BJ (cell line): ENCODE data around the gene GFRA4. TPM values are rescaled to one million over a fixed set of nuclear protein-coding genes. Genes with fewer than 3 reads are reported as not detected.

Source experiments
- CTCF ChIA-PET: fragments of 350-600 bp; formaldehyde crosslinking; extraction: SDS; loops from one replicate; lab custom pipeline; 2021; ENCODE audit warnings: antibody characterized with exemption, inconsistent platforms; lab: Yijun Ruan, JAX
- POLR2A ChIA-PET: fragments of 300-600 bp; sonication (Branson Sonifier 250); formaldehyde crosslinking; extraction: SDS; loops from one replicate; lab custom pipeline; 2021; ENCODE audit warnings: antibody characterized with exemption; lab: Charles Lee
- DNase-seq: peaks from one replicate; pipeline ENCODE4 v3.0.0-alpha.2; 2011; ENCODE audit warnings: low read depth
- H3K27me3 ChIP-seq: 2 replicates; pipeline ENCODE4 v1.6.0; 2011; ENCODE audit warnings: low read length; ENCODE audit not compliant: control insufficient read depth, insufficient read depth
- H3K36me3 ChIP-seq: 2 replicates; pipeline ENCODE4 v1.5.1; 2011; ENCODE audit warnings: low read length; ENCODE audit not compliant: control insufficient read depth, insufficient read depth
- H3K4me3 ChIP-seq: 2 replicates; pipeline ENCODE4 v1.5.1; 2011; ENCODE audit warnings: low read depth, mild to moderate bottlenecking, control low read depth, low read length
- CTCF ChIP-seq: IDR thresholded peaks from 2 replicates; pipeline ENCODE4 v1.5.1; 2011; ENCODE audit warnings: low read depth, mild to moderate bottlenecking, control low read depth, inconsistent platforms, low read length, moderate library complexity; ENCODE audit not compliant: insufficient read depth
- polyA plus RNA-seq: library from polyadenylated mRNA; depleted of rRNA; stranded (reverse); fragments of >200 nt; gene quantifications from 2 replicates; pipeline ENCODE4 v1.2.3, GENCODE V29; 2011

The GFRA4 gene
- polyA plus RNA-seq, 1 experiment, result not detected

GRCh38 chr20:3686421-3686820 is 23.2 kb upstream of the GFRA4 start:
- Histone ChIP-seq H3K4me3 (no peak overlapping the region), H3K27me3 (no peaks in the 10 kb centered on the region), H3K36me3 (no peaks in the 10 kb centered on the region)
- CTCF ChIA-PET, result interaction anchor here (0.8 to 6.2 kb wide), 8 partner anchors 9 to 72 kb away, joined by 3 to 64 read pairs (median 4); no protein-coding TSS in a partner anchor
- POLR2A ChIA-PET, result interaction anchor here (1.3 to 1.6 kb wide), 2 partner anchors 8 to 10 kb away, joined by 5 to 8 read pairs; no protein-coding TSS in a partner anchor
- TF ChIP-seq CTCF, result no peak
- DNase-seq, result no peak

GRCh38 chr20:3685341-3685740 is 22.1 kb upstream of the GFRA4 start:
- H3K36me3 ChIP-seq, result no peaks in the 10 kb centered on the region
- TF ChIP-seq CTCF, result no peak
- CTCF ChIA-PET, result interaction anchor here (1.0 to 6.2 kb wide), 5 partner anchors 8 to 24 kb away, joined by 4 to 64 read pairs (median 27); no protein-coding TSS in a partner anchor
- POLR2A ChIA-PET, result no interaction called here
- H3K27me3 ChIP-seq, result no peaks in the 10 kb centered on the region
- no peak for DNase-seq
- H3K4me3 ChIP-seq, result no peak overlapping the region

- CTCF ChIA-PET, result interaction anchor here (1.0 to 15.3 kb wide), 3 partner anchors 13 to 136 kb away, joined by 3 to 331 read pairs (median 3); partner anchors contain the start of gene SIGLEC1
- no peak for DNase-seq
- POLR2A ChIA-PET, result interaction anchor here (0.6 kb wide), 2 partner anchors 14 to 17 kb away, joined by 3 to 4 read pairs; no protein-coding TSS in a partner anchor
- no peak for TF ChIP-seq CTCF
- H3K36me3 ChIP-seq, result peaks cover 4% of the 10 kb centered on the region; the same call in 1 of the 2 replicates
- no peaks in the 10 kb centered on the region for H3K27me3 ChIP-seq
- peak within 1 kb of the TSS; percentile 85 for H3K4me3 ChIP-seq
Measured at GRCh38 chr20:3681931-3682781, 19.0 kb upstream of the GFRA4 start, which contains the start of gene ADAM33. ADAM33 (minus strand) TSS chr20:3682010; CDS start chr20:3682004, 6 bp downstream.

GRCh38 chr20:3681352-3681930 is 18.2 kb upstream of the GFRA4 start:
- peak overlapping the region; percentile 85 for H3K4me3 ChIP-seq
- peaks cover 8% of the 10 kb centered on the region; the same call in 1 of the 2 replicates for H3K36me3 ChIP-seq
- H3K27me3 ChIP-seq, result no peaks in the 10 kb centered on the region
- ChIA-PET POLR2A (no interaction called here), CTCF (interaction anchor here (1.0 to 15.3 kb wide), 4 partner anchors 14 to 139 kb away, joined by 3 to 331 read pairs (median 4); partner anchors contain the start of genes AP5S1 and SIGLEC1)
- no peak for TF ChIP-seq CTCF
- no peak for DNase-seq
